NCI-H748 (cell line): Measurements from ENCODE around the gene SEL1L3.

Experiments used
- DNase-seq: peaks from one replicate; lab custom pipeline; 2025; ENCODE audit not compliant: unreplicated experiment; lab: John Stamatoyannopoulos, UW

Gene SEL1L3

DNA sequence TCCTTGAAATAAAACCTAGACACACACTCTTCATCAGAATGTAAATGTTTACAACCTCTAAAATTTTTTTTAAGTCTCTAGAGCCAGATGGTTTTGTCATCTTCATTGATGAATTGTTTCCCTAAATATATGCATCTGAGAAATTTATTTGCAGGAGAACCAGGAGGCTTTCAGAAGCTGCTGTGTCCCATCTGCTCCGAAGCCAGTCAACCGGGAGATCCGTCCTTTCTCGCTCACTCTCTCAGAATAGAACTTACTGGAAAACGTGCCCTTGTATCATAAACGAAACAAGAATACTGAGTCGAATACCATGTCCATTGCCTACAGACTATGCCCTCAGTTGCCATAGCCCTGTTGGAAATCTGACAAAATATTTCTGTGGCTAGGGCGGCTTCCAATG lies 103.7 kb downstream of the SEL1L3 start:
- no peak for DNase-seq

- no peak for DNase-seq
These were observed 105.3 kb downstream of the SEL1L3 start for GRCh38 chr4:25757452-25757851.

GRCh38 chr4:25756503-25756902 lies 106.3 kb downstream of the SEL1L3 start:
- peak; percentile 49 for DNase-seq

- no peak for DNase-seq
These were observed 106.9 kb downstream of the SEL1L3 start for GRCh38 chr4:25755911-25756310.

DNA sequence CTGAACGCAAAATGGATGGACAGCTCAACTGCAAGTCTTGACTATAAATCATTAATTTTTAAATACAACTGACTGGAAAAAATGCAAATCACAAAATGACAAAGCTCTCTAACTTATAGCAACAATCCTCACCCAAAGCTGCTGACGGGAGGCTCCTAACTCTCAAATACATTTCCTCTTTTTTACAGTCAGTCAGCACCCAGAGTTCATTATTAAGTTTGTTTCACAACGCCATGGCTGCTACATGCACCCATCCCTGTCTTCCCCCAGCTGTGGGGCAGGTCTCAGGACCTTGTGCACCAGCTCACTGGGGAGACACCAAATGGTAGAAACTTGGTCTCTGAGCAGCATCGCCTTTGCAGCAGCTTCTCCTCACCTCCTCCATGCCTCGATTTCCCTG lies 109.5 kb downstream of the SEL1L3 start:
- DNase-seq, result no peak

DNA sequence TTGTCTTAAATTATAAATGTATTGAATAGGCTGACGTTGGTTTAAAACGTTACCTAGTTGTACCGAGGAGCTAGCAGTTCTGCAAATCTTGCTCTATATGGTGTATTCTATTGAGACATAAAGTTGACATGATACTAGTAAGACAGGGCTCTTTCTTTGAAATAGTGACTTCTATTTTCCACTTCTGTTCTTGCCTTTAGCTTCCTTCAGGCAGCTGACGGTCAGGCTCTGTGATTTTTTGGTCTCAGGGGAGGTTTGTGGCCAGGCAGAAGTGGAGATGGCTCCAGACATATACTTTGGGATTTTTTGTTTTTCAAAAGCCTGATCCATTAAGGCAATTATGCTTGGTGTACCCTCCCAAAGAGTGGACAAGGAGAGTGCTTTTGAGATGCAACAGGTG lies 111.9 kb downstream of the SEL1L3 start:
- DNase-seq, result no peak

DNA sequence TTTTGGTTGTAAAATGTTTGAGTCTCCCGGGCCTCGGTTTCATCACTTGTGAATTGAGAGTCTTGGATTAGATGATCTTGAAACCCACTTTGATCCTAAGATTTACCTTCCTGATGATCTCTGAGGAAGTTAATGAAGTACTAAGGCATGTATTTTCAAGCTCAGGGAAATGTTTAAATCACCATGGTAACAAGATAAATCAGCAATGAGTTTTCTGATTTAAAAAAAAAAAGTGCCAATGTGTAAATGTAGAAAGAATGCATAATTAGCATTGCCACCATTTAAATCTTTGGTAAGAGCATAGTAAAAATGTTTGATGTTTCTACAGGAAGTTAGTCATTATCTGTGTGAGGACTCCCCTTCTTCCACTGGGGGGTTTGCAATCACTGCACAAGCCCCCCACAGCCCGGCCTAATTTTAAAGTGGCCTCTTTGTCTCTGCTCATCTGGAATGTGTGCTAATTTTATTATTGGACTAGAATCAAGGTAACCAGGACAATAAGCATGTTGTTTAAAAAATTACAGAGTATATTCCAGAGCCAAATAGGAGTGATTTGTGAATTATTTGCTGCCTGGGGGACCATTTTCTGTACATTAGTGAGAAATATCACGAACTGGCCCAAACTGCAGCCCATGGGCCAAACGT lies 113.5 kb downstream of the SEL1L3 start:
- no peak for DNase-seq

GRCh38 chr4:25743971-25744370 lies 118.8 kb downstream of the SEL1L3 start:
- DNase-seq, result no peak

GRCh38 chr4:25729564-25729963 lies 133.2 kb downstream of the SEL1L3 start:
- no peak for DNase-seq

DNA sequence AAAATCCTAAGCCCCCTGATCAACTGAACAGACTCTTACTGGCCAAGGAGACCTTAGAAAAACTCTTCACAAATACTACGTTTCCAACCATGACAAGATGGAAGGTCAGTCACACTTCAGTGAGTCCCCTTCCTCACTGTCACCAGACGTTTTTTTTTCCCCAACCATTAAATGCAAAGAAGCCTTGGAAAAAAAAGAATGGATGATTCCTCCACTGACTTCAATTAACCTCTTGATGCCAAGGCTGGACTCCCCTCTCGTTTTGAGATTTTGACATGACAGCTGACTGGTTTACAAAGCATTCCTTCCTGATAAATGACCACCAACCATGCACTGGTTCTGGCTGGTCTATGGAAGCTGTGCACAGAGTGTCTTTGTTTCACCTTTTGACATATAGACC lies 133.9 kb downstream of the SEL1L3 start:
- DNase-seq, result no peak

GRCh38 chr4:25727711-25728493 lies 134.9 kb downstream of the SEL1L3 start:
- no peak for DNase-seq

- DNase-seq, result no peak
These were observed 136.9 kb downstream of the SEL1L3 start for GRCh38 chr4:25725870-25726269.

DNA sequence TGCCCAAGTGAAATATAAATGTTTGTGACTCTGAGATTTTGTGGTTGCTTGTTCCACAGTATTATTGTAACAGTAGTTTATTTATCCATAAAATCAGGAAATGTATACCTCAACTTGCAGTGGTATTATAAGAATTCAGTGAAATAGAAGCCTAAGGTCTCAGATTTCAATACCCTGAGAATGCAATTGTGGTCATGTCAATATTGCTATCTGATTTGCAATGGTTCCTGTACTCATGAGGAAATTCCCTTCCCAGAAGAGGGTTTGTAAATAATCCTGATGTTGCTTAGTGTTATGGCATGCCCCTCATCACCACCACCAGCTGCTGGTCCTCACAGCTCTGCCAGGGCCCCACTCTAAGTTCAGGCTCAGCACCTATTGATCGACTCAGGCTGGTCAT lies 139.4 kb downstream of the SEL1L3 start:
- DNase-seq, result no peak

- no peak for DNase-seq
These were observed 139.8 kb downstream of the SEL1L3 start for GRCh38 chr4:25722964-25723363.

DNA sequence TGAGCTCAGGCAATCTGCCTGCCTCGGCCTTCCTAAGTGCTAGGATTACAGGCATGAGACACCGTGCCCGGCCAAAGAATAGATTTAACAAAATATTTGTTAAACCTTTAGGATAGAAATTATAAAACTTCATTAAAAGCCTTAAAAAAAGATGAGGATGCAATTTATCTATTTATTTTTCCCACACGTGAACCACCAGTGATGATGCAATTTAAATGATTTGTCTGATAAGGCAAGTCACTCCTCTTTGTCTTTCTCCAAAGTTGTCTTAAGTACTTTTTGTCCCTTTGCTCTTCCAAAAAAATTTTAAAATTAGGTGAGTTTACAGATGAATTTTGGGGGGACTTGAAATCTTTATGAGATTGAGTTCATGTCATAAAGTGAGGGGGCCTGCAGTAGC lies 149.0 kb downstream of the SEL1L3 start:
- no peak for DNase-seq

DNA sequence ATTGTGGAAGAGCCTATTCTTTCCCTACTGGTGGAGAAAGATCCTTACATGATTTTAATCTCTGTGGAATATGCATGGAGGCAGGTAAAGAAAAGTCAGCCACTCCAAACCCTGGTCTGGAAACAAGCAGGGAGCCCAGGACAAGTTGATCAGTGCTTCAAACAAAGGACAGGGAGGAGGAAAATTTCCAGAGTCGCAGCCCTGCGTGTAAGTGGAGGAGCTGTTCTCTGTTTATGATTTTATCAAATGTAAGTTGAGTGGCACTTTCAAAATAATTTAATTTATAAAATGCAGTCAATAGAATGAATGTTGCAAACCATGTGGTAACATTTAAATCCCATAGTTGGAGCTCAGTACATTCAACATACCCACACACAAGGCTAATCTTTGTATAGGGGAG lies 150.2 kb downstream of the SEL1L3 start:
- DNase-seq, result no peak

GRCh38 chr4:25710637-25711036 lies 152.2 kb downstream of the SEL1L3 start:
- DNase-seq, result no peak

DNA sequence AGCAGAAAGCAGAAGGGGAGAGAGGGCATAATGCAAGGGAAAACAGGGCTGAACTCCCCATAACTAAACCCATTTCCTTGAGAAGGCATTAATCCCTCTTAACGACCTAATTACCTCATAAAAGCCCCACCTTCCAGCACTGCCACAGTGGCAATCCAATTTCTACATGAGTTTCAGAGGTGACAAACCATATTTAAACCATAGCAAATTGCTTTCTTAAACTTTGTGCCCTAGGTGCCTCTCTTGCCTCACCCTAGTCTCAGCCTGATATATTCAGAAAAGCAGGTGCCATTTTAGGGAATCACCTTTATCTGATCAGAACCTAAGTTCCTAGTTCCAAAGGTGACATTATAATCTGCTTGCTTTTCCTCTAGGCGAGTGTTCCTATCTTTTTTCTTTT lies 158.3 kb downstream of the SEL1L3 start:
- DNase-seq, result no peak

DNA sequence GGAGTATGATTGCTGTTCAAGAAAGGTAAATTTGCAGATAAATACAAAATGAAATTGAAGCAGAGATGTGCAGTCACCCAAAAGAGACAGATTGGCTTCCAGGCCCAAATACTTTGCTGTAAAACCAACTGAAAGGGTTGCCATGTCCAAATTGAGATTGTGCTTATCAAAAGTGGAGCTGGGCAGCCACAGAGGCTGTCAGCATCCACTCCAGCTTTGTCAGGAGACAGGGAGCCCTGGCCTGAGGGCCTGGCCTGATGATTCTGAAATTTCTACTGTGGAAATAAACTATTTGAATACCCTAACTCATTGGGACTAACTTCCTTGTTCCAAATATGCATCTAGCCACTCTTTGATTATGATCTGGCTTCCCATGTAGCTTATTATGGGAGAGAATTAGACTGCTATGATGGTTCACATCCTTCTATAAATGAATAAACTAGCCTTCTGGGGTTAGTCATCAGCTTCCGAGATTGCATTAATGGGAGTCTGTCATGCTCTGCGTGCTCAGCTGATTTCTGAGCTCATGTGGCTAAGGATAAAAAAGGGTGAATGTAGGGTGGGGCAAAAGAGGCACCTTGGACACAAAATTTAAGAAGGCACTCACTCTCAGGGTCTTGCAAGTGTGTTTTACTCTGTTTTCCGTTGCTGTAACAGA lies 158.9 kb downstream of the SEL1L3 start:
- no peak for DNase-seq

DNA sequence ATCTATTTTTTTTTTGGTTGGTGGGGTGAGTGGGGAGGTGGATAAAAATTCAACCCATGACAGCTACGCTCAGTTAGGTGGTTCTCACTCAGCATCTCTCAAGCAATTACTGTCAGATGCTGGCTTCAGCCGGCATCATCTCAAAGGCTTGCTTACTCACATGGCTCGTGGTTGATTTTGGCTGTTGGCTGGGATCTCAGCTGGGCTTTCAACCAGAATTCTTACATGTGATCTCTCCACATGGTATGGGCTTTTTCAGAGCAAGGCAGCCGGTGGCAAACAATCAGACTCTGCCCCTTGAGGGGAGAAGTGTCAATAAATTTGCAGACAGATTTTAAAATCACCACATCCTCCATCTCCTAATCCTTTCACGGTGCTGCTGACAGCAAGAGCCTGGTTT lies 159.9 kb downstream of the SEL1L3 start:
- no peak for DNase-seq

DNA sequence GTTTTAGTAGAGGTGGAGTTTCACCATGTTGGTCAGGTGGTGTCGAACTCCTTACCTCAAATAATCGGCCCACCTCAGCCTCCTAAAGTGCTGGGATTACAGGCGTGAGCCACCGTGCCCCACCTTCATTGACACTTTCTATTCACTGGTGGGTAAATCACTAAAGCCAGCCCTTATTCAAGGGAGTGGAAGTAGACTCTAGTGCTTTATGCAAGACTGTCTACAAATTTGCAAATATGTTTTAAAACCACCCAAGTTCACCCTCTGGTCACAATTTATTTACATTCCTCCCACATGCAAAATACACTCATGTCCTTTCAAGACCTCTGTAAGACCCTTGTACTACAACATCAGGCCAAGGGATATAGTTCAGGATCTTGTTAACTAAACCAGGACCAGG lies 162.1 kb downstream of the SEL1L3 start:
- no peak for DNase-seq

GRCh38 chr4:25697516-25697915 lies 165.3 kb downstream of the SEL1L3 start:
- DNase-seq, result no peak
